HG03469 (cell line): ENCODE data around the gene FOLH1.
"Not testable (repeated sequence)": the region's sequence is repeated elsewhere in the genome, so short reads cannot be mapped to it uniquely, and the experiment has no call there.

ENCODE experiments used
- ATAC-seq: cut with Tn5 transposase; IDR thresholded peaks from one replicate; pipeline ENCODE4 v1.9.1; 2021; ENCODE audit warnings: mild to moderate bottlenecking, moderate library complexity, moderate number of reproducible peaks; ENCODE audit not compliant: unreplicated experiment

Gene FOLH1

GRCh38 chr11:49208006-49208721, at the start of gene FOLH1:
FOLH1 (minus strand) TSS chr11:49208602; CDS start chr11:49208409, 193 bp downstream.
- no peak for ATAC-seq

- ATAC-seq = not testable (repeated sequence)
Measured at GRCh38 chr11:49255148-49255547, 46.7 kb upstream of the FOLH1 start.

- ATAC-seq = not testable (repeated sequence)
Measured at GRCh38 chr11:49251212-49251611, 42.8 kb upstream of the FOLH1 start.

GRCh38 chr11:49250398-49251115, 42.2 kb upstream of the FOLH1 start:
- ATAC-seq = not testable (repeated sequence)

- ATAC-seq = not testable (repeated sequence)
Measured at GRCh38 chr11:49249363-49249762, 41.0 kb upstream of the FOLH1 start.

- ATAC-seq = not testable (repeated sequence)
Measured at GRCh38 chr11:49233685-49234084, 25.3 kb upstream of the FOLH1 start.

GRCh38 chr11:49233019-49233418, 24.6 kb upstream of the FOLH1 start:
- ATAC-seq = not testable (repeated sequence)

- not testable (repeated sequence) for ATAC-seq
Measured at GRCh38 chr11:49231725-49232124, 23.3 kb upstream of the FOLH1 start.

- ATAC-seq = not testable (repeated sequence)
Measured at GRCh38 chr11:49230534-49230933, 22.1 kb upstream of the FOLH1 start.

- not testable (repeated sequence) for ATAC-seq
Measured at GRCh38 chr11:49230001-49230400, 21.6 kb upstream of the FOLH1 start.

GRCh38 chr11:49229136-49229535, 20.7 kb upstream of the FOLH1 start:
- ATAC-seq = not testable (repeated sequence)

- not testable (repeated sequence) for ATAC-seq
Measured at GRCh38 chr11:49225255-49225785, 16.9 kb upstream of the FOLH1 start.

- no peak for ATAC-seq
Measured at GRCh38 chr11:49221112-49221511, 12.7 kb upstream of the FOLH1 start.

- no peak for ATAC-seq
Measured at GRCh38 chr11:49213026-49213560, 4.7 kb upstream of the FOLH1 start.

GRCh38 chr11:49206999-49207398, 1.4 kb downstream of the FOLH1 start:
- ATAC-seq = not testable (repeated sequence)

GRCh38 chr11:49202287-49202976, 6.0 kb downstream of the FOLH1 start:
- no peak for ATAC-seq

GRCh38 chr11:49196775-49197174, 11.6 kb downstream of the FOLH1 start:
- not testable (repeated sequence) for ATAC-seq

GRCh38 chr11:49196002-49196401, 12.4 kb downstream of the FOLH1 start:
- ATAC-seq = not testable (repeated sequence)

GRCh38 chr11:49190287-49190686, 18.1 kb downstream of the FOLH1 start:
- ATAC-seq = not testable (repeated sequence)

GRCh38 chr11:49186225-49186624, 22.2 kb downstream of the FOLH1 start:
- ATAC-seq = not testable (repeated sequence)

GRCh38 chr11:49185597-49185996, 22.8 kb downstream of the FOLH1 start:
- ATAC-seq = not testable (repeated sequence)
